Measurements from ENCODE around the gene ACOXL. TPM values are rescaled to one million over a fixed set of nuclear protein-coding genes. Genes with fewer than 3 reads are reported as not detected.

ACOXL gene
- polyA plus RNA-seq, 1 donor from 2014 or later = not detected

- peaks cover 37% of the 10 kb centered on the region for H3K27me3 Mint-ChIP-seq
- H3K4me1 Mint-ChIP-seq = peaks cover 0 to 12% (median 11%) of the 10 kb centered on the region in 3 donors
- H3K27ac Mint-ChIP-seq = no peak overlapping the region
- no peaks in the 10 kb centered on the region for H3K36me3 Mint-ChIP-seq
- no peak overlapping the region for H3K4me3 Mint-ChIP-seq
- H3K9me3 Mint-ChIP-seq = no peaks in the 10 kb centered on the region
Observed at GRCh38 chr2:110866466-110866865, 134.1 kb downstream of the ACOXL start.

- no peak overlapping the region for H3K27ac Mint-ChIP-seq
- peaks cover 0 to 2% (median 0%) of the 10 kb centered on the region in 3 donors for H3K9me3 Mint-ChIP-seq
- peak overlapping the region in 1 of 4 donors; percentile 51 for H3K4me3 Mint-ChIP-seq
- H3K27me3 Mint-ChIP-seq = peaks cover 33% of the 10 kb centered on the region
- peaks cover 0 to 12% (median 11%) of the 10 kb centered on the region in 3 donors for H3K4me1 Mint-ChIP-seq
- H3K36me3 Mint-ChIP-seq = no peaks in the 10 kb centered on the region
Observed at GRCh38 chr2:110867078-110867477, 134.7 kb downstream of the ACOXL start.

- Mint-ChIP-seq H3K27me3 (peaks cover 32% of the 10 kb centered on the region), H3K4me3 (no peak overlapping the region), H3K27ac (no peak overlapping the region), H3K9me3 (peaks cover 0 to 2% (median 0%) of the 10 kb centered on the region in 3 donors), H3K4me1 (peaks cover 0 to 14% (median 13%) of the 10 kb centered on the region in 3 donors), H3K36me3 (no peaks in the 10 kb centered on the region)
Observed at GRCh38 chr2:110868971-110869370, 136.6 kb downstream of the ACOXL start.

- Mint-ChIP-seq H3K36me3 (no peaks in the 10 kb centered on the region), H3K4me3 (peak overlapping the region in 1 of 4 donors; percentile 37), H3K9me3 (peaks cover 0 to 2% (median 0%) of the 10 kb centered on the region in 3 donors), H3K27ac (no peak overlapping the region), H3K4me1 (peaks cover 0 to 16% (median 11%) of the 10 kb centered on the region in 3 donors), H3K27me3 (peaks cover 29% of the 10 kb centered on the region)
Observed at GRCh38 chr2:110869472-110870446, 137.4 kb downstream of the ACOXL start.

GRCh38 chr2:110870545-110870944, 138.2 kb downstream of the ACOXL start:
- Mint-ChIP-seq H3K27me3 (peaks cover 23% of the 10 kb centered on the region), H3K9me3 (peaks cover 0 to 2% (median 0%) of the 10 kb centered on the region in 3 donors), H3K36me3 (no peaks in the 10 kb centered on the region), H3K4me1 (peaks cover 0 to 17% (median 7%) of the 10 kb centered on the region in 3 donors), H3K27ac (no peak overlapping the region), H3K4me3 (no peak overlapping the region)

- Mint-ChIP-seq H3K4me3 (no peak overlapping the region), H3K27me3 (peaks cover 15% of the 10 kb centered on the region), H3K9me3 (peaks cover 0 to 2% (median 0%) of the 10 kb centered on the region in 3 donors), H3K36me3 (no peaks in the 10 kb centered on the region), H3K27ac (peak overlapping the region in 1 of 3 donors; percentile 68), H3K4me1 (peaks cover 0 to 13% (median 5%) of the 10 kb centered on the region in 3 donors)
Observed at GRCh38 chr2:110871637-110872036, 139.3 kb downstream of the ACOXL start.

- H3K4me1 Mint-ChIP-seq = peaks cover 0 to 13% (median 5%) of the 10 kb centered on the region in 3 donors
- no peak overlapping the region for H3K4me3 Mint-ChIP-seq
- no peaks in the 10 kb centered on the region for H3K36me3 Mint-ChIP-seq
- peak overlapping the region in 1 of 3 donors; percentile 36 for H3K27ac Mint-ChIP-seq
- H3K27me3 Mint-ChIP-seq = peaks cover 15% of the 10 kb centered on the region
- peaks cover 0 to 2% (median 0%) of the 10 kb centered on the region in 3 donors for H3K9me3 Mint-ChIP-seq
Observed at GRCh38 chr2:110872521-110872920, 140.1 kb downstream of the ACOXL start.

GRCh38 chr2:110873056-110873502, 140.7 kb downstream of the ACOXL start:
- Mint-ChIP-seq H3K27ac (peak overlapping the region in 2 of 3 donors; percentile 10 to 36), H3K27me3 (peaks cover 18% of the 10 kb centered on the region), H3K36me3 (peaks cover 2% of the 10 kb centered on the region), H3K9me3 (peaks cover 0 to 2% (median 2%) of the 10 kb centered on the region in 3 donors), H3K4me3 (no peak overlapping the region), H3K4me1 (peaks cover 0 to 13% (median 5%) of the 10 kb centered on the region in 3 donors)

GRCh38 chr2:110873597-110874452, 141.5 kb downstream of the ACOXL start:
- Mint-ChIP-seq H3K27me3 (peaks cover 15% of the 10 kb centered on the region), H3K36me3 (peaks cover 5% of the 10 kb centered on the region), H3K27ac (no peak overlapping the region), H3K4me3 (no peak overlapping the region), H3K4me1 (peaks cover 0 to 13% (median 5%) of the 10 kb centered on the region in 3 donors), H3K9me3 (peaks cover 1 to 5% (median 2%) of the 10 kb centered on the region in 3 donors)

GRCh38 chr2:110874453-110875383, 142.3 kb downstream of the ACOXL start:
- Mint-ChIP-seq H3K9me3 (peaks cover 1 to 5% (median 4%) of the 10 kb centered on the region in 3 donors), H3K4me1 (peaks cover 0 to 13% (median 5%) of the 10 kb centered on the region in 3 donors), H3K36me3 (peaks cover 5% of the 10 kb centered on the region), H3K4me3 (peak overlapping the region in 2 of 4 donors; percentile 73 to 84), H3K27me3 (peaks cover 18% of the 10 kb centered on the region), H3K27ac (peak overlapping the region in 1 of 3 donors; percentile 19)

GRCh38 chr2:110875384-110875725, 143.0 kb downstream of the ACOXL start:
- Mint-ChIP-seq H3K9me3 (peaks cover 1 to 8% (median 5%) of the 10 kb centered on the region in 3 donors), H3K4me1 (peaks cover 0 to 13% (median 5%) of the 10 kb centered on the region in 3 donors), H3K27me3 (peaks cover 18% of the 10 kb centered on the region), H3K27ac (peak overlapping the region in 1 of 3 donors; percentile 19), H3K4me3 (peak overlapping the region in 2 of 4 donors; percentile 22 to 84), H3K36me3 (peaks cover 5% of the 10 kb centered on the region)

GRCh38 chr2:110876167-110876999, 144.0 kb downstream of the ACOXL start:
- Mint-ChIP-seq H3K36me3 (peaks cover 5% of the 10 kb centered on the region), H3K9me3 (peaks cover 3 to 8% (median 6%) of the 10 kb centered on the region in 3 donors), H3K4me3 (no peak overlapping the region), H3K27ac (no peak overlapping the region), H3K4me1 (peaks cover 0 to 13% (median 5%) of the 10 kb centered on the region in 3 donors), H3K27me3 (peaks cover 16% of the 10 kb centered on the region)
